CD4-positive, alpha-beta T cell (primary cell): ENCODE measurements around the gene ARMCX2. TPM values are rescaled to one million over a fixed set of nuclear protein-coding genes. Genes with fewer than 3 reads are reported as not detected.

Experiments
- ATAC-seq: fragments of 200-7000 bp; cut with Tn5 transposase; one replicate; pipeline ENCODE4 v1.10.0; 2022; ENCODE audit warnings: mild to moderate bottlenecking; ENCODE audit not compliant: poor library complexity
- CTCF ChIA-PET: fragments of 350-600 bp; sonication (Branson Sonifier 250); formaldehyde crosslinking; loops from one replicate; lab custom pipeline; 2021; ENCODE audit warnings: antibody characterized with exemption, inconsistent platforms; lab: Charles Lee
- POLR2A ChIA-PET: fragments of 350-600 bp; sonication (Branson Sonifier 250); formaldehyde crosslinking; loops from one replicate; lab custom pipeline; 2021; ENCODE audit warnings: antibody characterized with exemption, inconsistent platforms; lab: Charles Lee
- DNase-seq, 14 experiments: peaks; one replicate each; pipeline ENCODE4 v3.0.0-alpha.2; 2013 to 2020; ENCODE audit warnings: mixed read lengths in 2 of 14
- H3K27ac ChIP-seq, 2 donors: one replicate each; pipeline versions ENCODE4 v1.5.1 to v1.7.0; 2013; ENCODE audit warnings: low read length in 2 of 2, low read depth in 1 of 2, mild to moderate bottlenecking in 1 of 2
- H3K27me3 ChIP-seq, 2 experiments: 1 replicate in 1 of 2; 2 replicates in 1 of 2; pipeline versions ENCODE4 v1.6.1 to v1.7.0; 2013; ENCODE audit warnings: low read length in 2 of 2, control low read depth in 1 of 2, mild to moderate bottlenecking in 1 of 2, moderate library complexity in 1 of 2; ENCODE audit not compliant: insufficient read depth in 2 of 2, control insufficient read depth in 1 of 2
- H3K36me3 ChIP-seq: one replicate; pipeline ENCODE4 v1.6.1; 2013; ENCODE audit warnings: low read length, control low read depth; ENCODE audit not compliant: insufficient read depth
- H3K4me1 ChIP-seq: one replicate; pipeline ENCODE4 v1.6.1; 2013; ENCODE audit warnings: low read length, control low read depth; ENCODE audit not compliant: insufficient read depth
- H3K4me3 ChIP-seq: one replicate; pipeline ENCODE4 v1.5.1; 2013; ENCODE audit warnings: mild to moderate bottlenecking, low read length, moderate library complexity
- H3K9me3 ChIP-seq, 2 experiments: 1 replicate in 1 of 2; 2 replicates in 1 of 2; pipeline versions ENCODE4 v1.6.1 to v1.7.0; 2013; ENCODE audit warnings: low read length in 2 of 2, mild to moderate bottlenecking in 2 of 2, control low read depth in 1 of 2, moderate library complexity in 1 of 2; ENCODE audit not compliant: control insufficient read depth in 1 of 2, insufficient read depth in 1 of 2
- H3K27ac Mint-ChIP-seq: one replicate; pipeline ENCODE4 v1.8.0; 2020; ENCODE audit warnings: mixed read lengths
- H3K27me3 Mint-ChIP-seq: one replicate; pipeline ENCODE4 v1.8.0; 2021; ENCODE audit warnings: mixed read lengths
- H3K36me3 Mint-ChIP-seq: one replicate; pipeline ENCODE4 v1.8.0; 2021; ENCODE audit warnings: low read depth, mixed read lengths
- H3K4me1 Mint-ChIP-seq: one replicate; pipeline ENCODE4 v1.8.0; 2021; ENCODE audit warnings: low read depth, mixed read lengths
- H3K4me3 Mint-ChIP-seq: one replicate; pipeline ENCODE4 v1.8.0; 2020; ENCODE audit warnings: mild to moderate bottlenecking, mixed read lengths
- H3K9me3 Mint-ChIP-seq: one replicate; pipeline ENCODE4 v1.8.0; 2020; ENCODE audit warnings: mixed read lengths
- intact Hi-C, 2 experiments: fragments of 100-400 bp; cut with DNase I in 1 of 2; cut with micrococcal nuclease in 1 of 2; formaldehyde crosslinking; loops; one replicate each; pipeline versions ENCODE4 v1.15.1 to v1.9.0; 2023 to 2025; cut with DNase I, micrococcal nuclease
- total RNA-seq, 174 experiments: library from RNA in 2 of 174; stranded (reverse) in 2 of 174; gene quantifications; one replicate each; pipeline ENCODE4 v1.2.3 and lab custom pipeline; 2021 to 2026
- TF ChIP-seq, protein P1 (sequence below): fragments of 200-600 bp; IDR thresholded peaks from one replicate; pipeline ENCODE4 v1.8.0; 2022; ENCODE audit warnings: antibody characterized with exemption, mild to moderate bottlenecking

Gene ARMCX2
- total RNA-seq, 2 experiments from 2014 or later, result 3.5 to 3.6 TPM

DNA sequence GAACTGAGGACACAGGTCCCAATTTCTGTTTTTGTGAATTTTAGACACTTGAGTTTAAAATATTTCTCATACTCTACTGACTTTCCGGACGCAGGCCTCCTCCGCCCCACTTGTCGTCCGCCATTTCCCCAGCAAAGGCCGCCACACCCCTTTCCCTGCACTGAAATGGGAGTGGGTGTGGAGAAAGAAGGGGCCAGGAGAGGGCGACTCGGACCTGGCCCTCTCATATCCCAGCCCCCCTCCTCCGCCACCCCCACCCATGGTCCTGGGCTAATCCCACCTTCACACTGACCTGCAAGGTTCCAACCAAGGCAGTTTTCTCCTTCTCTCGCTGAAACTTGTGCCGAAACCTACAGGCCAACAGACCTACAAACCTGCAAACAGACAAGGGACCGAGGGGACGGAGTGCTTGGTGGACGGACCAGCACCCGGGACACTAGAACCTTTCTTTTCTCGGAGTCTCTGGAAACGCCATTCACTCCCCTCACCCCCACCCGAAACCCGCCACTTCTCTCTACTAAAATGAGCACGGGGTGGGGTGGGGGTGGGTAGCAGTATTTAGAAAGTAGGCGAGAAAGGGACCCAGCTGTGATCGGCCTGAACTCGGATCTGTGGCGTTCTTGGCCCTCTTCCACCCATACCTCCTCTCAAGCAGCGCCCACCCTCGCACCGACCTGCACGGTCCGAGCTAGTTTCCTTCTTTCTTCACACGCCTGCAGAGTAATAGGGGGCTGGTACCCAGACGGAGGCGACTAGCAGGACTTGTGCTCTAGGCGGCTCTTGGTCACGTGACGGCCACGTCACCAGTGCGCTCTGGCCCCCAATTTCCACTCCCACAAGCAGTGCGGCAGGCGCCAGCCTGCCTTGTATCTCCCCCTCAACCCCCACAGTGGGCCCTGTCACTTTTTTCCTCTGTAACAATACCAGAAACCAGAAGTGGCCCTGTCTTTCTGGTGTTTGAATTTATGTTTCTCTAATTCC, 42.1 kb downstream of the ARMCX2 start, which contains the start of gene ARMCX6:
Gene ARMCX6 (minus strand): TSS at position 790 of the 981 bp plus-strand sequence. CDS start 1,380 bp downstream, outside the sequence.
- ChIA-PET CTCF (no interaction called here), POLR2A (interaction anchor here (1.0 kb wide), 1 partner anchor 314 kb away, joined by 5 read pairs; the partner anchor contains the start of gene ZMAT1)

DNA sequence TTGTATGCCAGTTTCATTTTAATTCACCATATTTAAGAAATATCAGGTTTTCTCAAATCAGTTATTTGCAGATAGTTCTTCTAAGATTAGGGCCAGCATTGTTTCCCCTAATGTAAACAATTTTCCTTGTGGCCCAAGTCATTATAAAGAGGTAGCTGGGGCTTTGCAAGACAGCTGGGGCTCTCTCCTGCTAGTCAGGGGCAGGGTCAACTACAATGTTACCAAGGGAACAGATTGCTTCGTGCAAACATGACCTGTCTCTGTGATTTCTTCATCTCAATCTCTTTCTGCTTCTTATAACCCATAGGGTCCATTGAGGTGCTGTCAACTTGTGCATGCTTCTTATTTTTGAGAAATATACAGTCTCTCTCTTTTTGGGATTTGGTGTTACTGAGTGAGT, 53.9 kb downstream of the ARMCX2 start:
- ChIA-PET POLR2A (no interaction called here), CTCF (no interaction called here)
- intact Hi-C loops, result no loop called here
- H3K27ac ChIP-seq, result no peak overlapping the region
- no peak overlapping the region for H3K4me3 Mint-ChIP-seq
- H3K4me1 Mint-ChIP-seq, result no peaks in the 10 kb centered on the region
- no peaks in the 10 kb centered on the region for H3K27me3 ChIP-seq
- no peak overlapping the region for H3K27ac Mint-ChIP-seq
- H3K36me3 Mint-ChIP-seq, result no peaks in the 10 kb centered on the region
- H3K9me3 Mint-ChIP-seq, result no peaks in the 10 kb centered on the region
- no peaks in the 10 kb centered on the region for H3K27me3 Mint-ChIP-seq
- no peaks in the 10 kb centered on the region for H3K36me3 ChIP-seq
- no peaks in the 10 kb centered on the region for H3K4me1 ChIP-seq
- H3K4me3 ChIP-seq, result no peak overlapping the region
- H3K9me3 ChIP-seq, result no peaks in the 10 kb centered on the region
- DNase-seq, result no peak
- TF ChIP-seq, protein P1, sequence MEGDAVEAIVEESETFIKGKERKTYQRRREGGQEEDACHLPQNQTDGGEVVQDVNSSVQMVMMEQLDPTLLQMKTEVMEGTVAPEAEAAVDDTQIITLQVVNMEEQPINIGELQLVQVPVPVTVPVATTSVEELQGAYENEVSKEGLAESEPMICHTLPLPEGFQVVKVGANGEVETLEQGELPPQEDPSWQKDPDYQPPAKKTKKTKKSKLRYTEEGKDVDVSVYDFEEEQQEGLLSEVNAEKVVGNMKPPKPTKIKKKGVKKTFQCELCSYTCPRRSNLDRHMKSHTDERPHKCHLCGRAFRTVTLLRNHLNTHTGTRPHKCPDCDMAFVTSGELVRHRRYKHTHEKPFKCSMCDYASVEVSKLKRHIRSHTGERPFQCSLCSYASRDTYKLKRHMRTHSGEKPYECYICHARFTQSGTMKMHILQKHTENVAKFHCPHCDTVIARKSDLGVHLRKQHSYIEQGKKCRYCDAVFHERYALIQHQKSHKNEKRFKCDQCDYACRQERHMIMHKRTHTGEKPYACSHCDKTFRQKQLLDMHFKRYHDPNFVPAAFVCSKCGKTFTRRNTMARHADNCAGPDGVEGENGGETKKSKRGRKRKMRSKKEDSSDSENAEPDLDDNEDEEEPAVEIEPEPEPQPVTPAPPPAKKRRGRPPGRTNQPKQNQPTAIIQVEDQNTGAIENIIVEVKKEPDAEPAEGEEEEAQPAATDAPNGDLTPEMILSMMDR, result no peak
- no peak for ATAC-seq

More for the DNA sequence above, 42.1 kb downstream of the ARMCX2 start, which contains the start of gene ARMCX6:
- ATAC-seq, result peak; percentile 86
- intact Hi-C loops, result loop anchor here (5.0 kb wide), 3 partner anchors 140 to 315 kb away; partner anchors contain the start of gene ZMAT1 (in 1 of the 2)
- Histone ChIP-seq H3K36me3 (no peaks in the 10 kb centered on the region), H3K4me3 (peak within 1 kb of the TSS; percentile 77), H3K9me3 (no peaks in the 10 kb centered on the region), H3K27me3 (no peaks in the 10 kb centered on the region), H3K4me1 (peaks cover 14% of the 10 kb centered on the region), H3K27ac (peak within 1 kb of the TSS; percentile 34 to 41)
- no peaks in the 10 kb centered on the region for H3K27me3 Mint-ChIP-seq
- H3K9me3 Mint-ChIP-seq, result no peaks in the 10 kb centered on the region
- TF ChIP-seq, protein P1, result no peak
- DNase-seq, result peak; percentile 45 to 89 (median 60)
- peaks cover 21% of the 10 kb centered on the region for H3K4me1 Mint-ChIP-seq
- H3K36me3 Mint-ChIP-seq, result peaks cover 17% of the 10 kb centered on the region
- H3K27ac Mint-ChIP-seq, result peak within 1 kb of the TSS; percentile 92
- peak within 1 kb of the TSS; percentile 97 for H3K4me3 Mint-ChIP-seq

Other genes with a start within 250 kb of the ARMCX2 start
- gene ARMCX4, start 174.4 kb downstream of the ARMCX2 start, total RNA-seq, result 10 to 100 TPM; 17.9 to 20.5 TPM
- gene ARMCX1, start 109.3 kb downstream of the ARMCX2 start, total RNA-seq, result under 1 TPM; 0.61 to 0.66 TPM
- gene ARMCX6, start 41.9 kb downstream of the ARMCX2 start, total RNA-seq, result 10 to 100 TPM; 35.0 to 39.5 TPM
- gene ARMCX3, start 36.7 kb downstream of the ARMCX2 start, total RNA-seq, result 10 to 100 TPM; 38.7 to 44.6 TPM